ENCODE measurements around the gene ZNHIT3. TPM values are rescaled to one million over a fixed set of nuclear protein-coding genes. Genes with fewer than 3 reads are reported as not detected.

The ZNHIT3 gene
- total RNA-seq, 1 donor from 2014 or later = 48.2 TPM

Other genes starting within 250 kb of the ZNHIT3 start
- gene TBC1D3I, start 222.1 kb upstream of the ZNHIT3 start, total RNA-seq = 1.1 and 1.2 TPM in 2 replicates
- gene TBC1D3G, start 162.8 kb upstream of the ZNHIT3 start, total RNA-seq = not detected in 2 replicates
- gene TBC1D3H, start 98.2 kb upstream of the ZNHIT3 start, total RNA-seq = not detected in 2 replicates
- gene MYO19, start 48.2 kb downstream of the ZNHIT3 start, total RNA-seq = 150 and 155 TPM in 2 replicates
- 22.6 and 23.6 TPM in 2 replicates for gene PIGW, start 48.3 kb downstream of the ZNHIT3 start, total RNA-seq
- gene GGNBP2, start 58.2 kb downstream of the ZNHIT3 start, total RNA-seq = 82.7 and 92.5 TPM in 2 replicates
- 12.3 and 12.4 TPM in 2 replicates for gene DHRS11, start 105.2 kb downstream of the ZNHIT3 start, total RNA-seq
- 23.2 TPM in 2 replicates for gene MRM1, start 114.9 kb downstream of the ZNHIT3 start, total RNA-seq